Activated naive CD4-positive, alpha-beta T cell treated with anti-CD3 and anti-CD28 coated beads, Interleukin-2, amount 50 U/mL, for 16 hours (primary cell): ENCODE measurements around the gene FBLN2.

ENCODE experiments used
- DNase-seq: peaks from one replicate; pipeline ENCODE4 v3.0.0-alpha.2; 2020

The FBLN2 gene

GRCh38 chr3:13671482-13672233, 122.7 kb downstream of the FBLN2 start:
- no peak for DNase-seq

GRCh38 chr3:13673207-13673606, 124.3 kb downstream of the FBLN2 start:
- no peak for DNase-seq

- no peak for DNase-seq
These were observed 125.7 kb downstream of the FBLN2 start for GRCh38 chr3:13674538-13675185.

- DNase-seq: no peak
These were observed 127.6 kb downstream of the FBLN2 start for GRCh38 chr3:13676356-13677017.

- no peak for DNase-seq
These were observed 128.3 kb downstream of the FBLN2 start for GRCh38 chr3:13677272-13677671.

GRCh38 chr3:13681931-13682330, 133.0 kb downstream of the FBLN2 start:
- DNase-seq: no peak

- no peak for DNase-seq
These were observed 133.5 kb downstream of the FBLN2 start for GRCh38 chr3:13682331-13683013.

GRCh38 chr3:13683288-13683687, 134.4 kb downstream of the FBLN2 start:
- no peak for DNase-seq

- no peak for DNase-seq
These were observed 134.8 kb downstream of the FBLN2 start for GRCh38 chr3:13683772-13684171.

- no peak for DNase-seq
These were observed 135.4 kb downstream of the FBLN2 start for GRCh38 chr3:13684350-13684749.

GRCh38 chr3:13684854-13685253, 135.9 kb downstream of the FBLN2 start:
- DNase-seq: no peak

- no peak for DNase-seq
These were observed 136.8 kb downstream of the FBLN2 start for GRCh38 chr3:13685721-13686120.

- no peak for DNase-seq
These were observed 137.6 kb downstream of the FBLN2 start for GRCh38 chr3:13686367-13687160.

GRCh38 chr3:13687517-13687943, 138.6 kb downstream of the FBLN2 start:
- no peak for DNase-seq
